Liver (tissue), 3 donors: Measurements from ENCODE around the gene POU2F3.

Experiments
- NR2F2 ChIP-seq: IDR thresholded peaks from 2 replicates; pipeline ENCODE4 v1.6.1; 2016; ENCODE audit warnings: antibody characterized with exemption
- YY1 ChIP-seq: IDR thresholded peaks from 2 replicates; pipeline ENCODE4 v1.6.1; 2016; ENCODE audit warnings: antibody characterized with exemption, mild to moderate bottlenecking
- TF ChIP-seq, protein P1 (sequence below): IDR thresholded peaks from 2 replicates; pipeline ENCODE4 v1.6.1; 2016; ENCODE audit warnings: antibody characterized with exemption, mild to moderate bottlenecking
- TF ChIP-seq, protein P2 (sequence below): fragments of 150-350 bp; IDR thresholded peaks from 2 replicates; pipeline ENCODE4 v1.5.1; 2017; ENCODE audit warnings: improper control_type of control experiment, low read depth, low read length; ENCODE audit not compliant: missing input control
- donor health status: healthy.
- donor health status: healthy.

DNA sequence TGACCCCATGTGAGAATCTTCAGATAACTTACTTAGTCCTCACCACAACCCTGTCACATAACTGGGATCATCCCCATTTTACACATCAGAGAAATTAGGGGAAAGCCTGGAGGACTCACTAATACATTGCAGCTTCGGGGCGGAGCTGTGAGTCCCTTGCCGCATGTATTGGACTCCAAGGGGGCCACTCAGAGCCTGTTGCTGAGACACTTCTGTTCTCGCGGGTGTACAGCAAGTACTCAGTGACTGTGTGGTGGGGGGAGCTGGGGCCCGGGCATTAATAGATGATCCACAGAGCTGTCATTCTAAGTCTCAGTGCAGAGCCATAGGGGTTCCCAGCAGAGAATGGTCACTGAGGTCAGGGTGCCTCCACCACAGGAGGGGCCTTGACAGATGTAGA, 15.6 kb upstream of the POU2F3 start:
- TF ChIP-seq, protein P1, sequence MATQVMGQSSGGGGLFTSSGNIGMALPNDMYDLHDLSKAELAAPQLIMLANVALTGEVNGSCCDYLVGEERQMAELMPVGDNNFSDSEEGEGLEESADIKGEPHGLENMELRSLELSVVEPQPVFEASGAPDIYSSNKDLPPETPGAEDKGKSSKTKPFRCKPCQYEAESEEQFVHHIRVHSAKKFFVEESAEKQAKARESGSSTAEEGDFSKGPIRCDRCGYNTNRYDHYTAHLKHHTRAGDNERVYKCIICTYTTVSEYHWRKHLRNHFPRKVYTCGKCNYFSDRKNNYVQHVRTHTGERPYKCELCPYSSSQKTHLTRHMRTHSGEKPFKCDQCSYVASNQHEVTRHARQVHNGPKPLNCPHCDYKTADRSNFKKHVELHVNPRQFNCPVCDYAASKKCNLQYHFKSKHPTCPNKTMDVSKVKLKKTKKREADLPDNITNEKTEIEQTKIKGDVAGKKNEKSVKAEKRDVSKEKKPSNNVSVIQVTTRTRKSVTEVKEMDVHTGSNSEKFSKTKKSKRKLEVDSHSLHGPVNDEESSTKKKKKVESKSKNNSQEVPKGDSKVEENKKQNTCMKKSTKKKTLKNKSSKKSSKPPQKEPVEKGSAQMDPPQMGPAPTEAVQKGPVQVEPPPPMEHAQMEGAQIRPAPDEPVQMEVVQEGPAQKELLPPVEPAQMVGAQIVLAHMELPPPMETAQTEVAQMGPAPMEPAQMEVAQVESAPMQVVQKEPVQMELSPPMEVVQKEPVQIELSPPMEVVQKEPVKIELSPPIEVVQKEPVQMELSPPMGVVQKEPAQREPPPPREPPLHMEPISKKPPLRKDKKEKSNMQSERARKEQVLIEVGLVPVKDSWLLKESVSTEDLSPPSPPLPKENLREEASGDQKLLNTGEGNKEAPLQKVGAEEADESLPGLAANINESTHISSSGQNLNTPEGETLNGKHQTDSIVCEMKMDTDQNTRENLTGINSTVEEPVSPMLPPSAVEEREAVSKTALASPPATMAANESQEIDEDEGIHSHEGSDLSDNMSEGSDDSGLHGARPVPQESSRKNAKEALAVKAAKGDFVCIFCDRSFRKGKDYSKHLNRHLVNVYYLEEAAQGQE: no peak
- TF ChIP-seq, protein P2, sequence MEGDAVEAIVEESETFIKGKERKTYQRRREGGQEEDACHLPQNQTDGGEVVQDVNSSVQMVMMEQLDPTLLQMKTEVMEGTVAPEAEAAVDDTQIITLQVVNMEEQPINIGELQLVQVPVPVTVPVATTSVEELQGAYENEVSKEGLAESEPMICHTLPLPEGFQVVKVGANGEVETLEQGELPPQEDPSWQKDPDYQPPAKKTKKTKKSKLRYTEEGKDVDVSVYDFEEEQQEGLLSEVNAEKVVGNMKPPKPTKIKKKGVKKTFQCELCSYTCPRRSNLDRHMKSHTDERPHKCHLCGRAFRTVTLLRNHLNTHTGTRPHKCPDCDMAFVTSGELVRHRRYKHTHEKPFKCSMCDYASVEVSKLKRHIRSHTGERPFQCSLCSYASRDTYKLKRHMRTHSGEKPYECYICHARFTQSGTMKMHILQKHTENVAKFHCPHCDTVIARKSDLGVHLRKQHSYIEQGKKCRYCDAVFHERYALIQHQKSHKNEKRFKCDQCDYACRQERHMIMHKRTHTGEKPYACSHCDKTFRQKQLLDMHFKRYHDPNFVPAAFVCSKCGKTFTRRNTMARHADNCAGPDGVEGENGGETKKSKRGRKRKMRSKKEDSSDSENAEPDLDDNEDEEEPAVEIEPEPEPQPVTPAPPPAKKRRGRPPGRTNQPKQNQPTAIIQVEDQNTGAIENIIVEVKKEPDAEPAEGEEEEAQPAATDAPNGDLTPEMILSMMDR: no peak
- no peak for TF ChIP-seq NR2F2
- TF ChIP-seq YY1: no peak
